Right lobe of liver (tissue), 6 donors: Measurements from ENCODE around the gene SH3TC1. TPM values are rescaled to one million over a fixed set of nuclear protein-coding genes. Genes with fewer than 3 reads are reported as not detected.

Experiments
- ATAC-seq, 4 donors: fragments of 200-7000 bp; cut with Tn5 transposase; one replicate each; pipeline ENCODE4 v1.9.1; 2020; ENCODE audit warnings: mild to moderate bottlenecking in 4 of 4, moderate library complexity in 4 of 4
- DNase-seq, 3 donors: peaks; one replicate each; pipeline ENCODE4 v3.0.0-alpha.2; 2020
- H3K27ac ChIP-seq, 3 donors: fragments of 200-600 bp; one replicate each; pipeline ENCODE4 v1.8.0; 2022
- H3K27me3 ChIP-seq, 2 donors: fragments of 200-600 bp; one replicate each; pipeline ENCODE4 v1.8.0; 2022
- H3K36me3 ChIP-seq, 4 donors: fragments of 200-600 bp; sonication (generic) in 1 of 4; one replicate each; pipeline versions ENCODE4 v1.5.1 to v1.8.0; 2017 to 2022; ENCODE audit warnings: control low read depth in 1 of 4
- H3K4me1 ChIP-seq, 4 donors: fragments of 200-600 bp; sonication (generic) in 1 of 4; one replicate each; pipeline versions ENCODE4 v1.5.1 to v1.8.0; 2017 to 2022; ENCODE audit warnings: control low read depth in 1 of 4
- H3K4me3 ChIP-seq, 3 donors: fragments of 200-600 bp; one replicate each; pipeline ENCODE4 v1.8.0; 2022
- H3K9me3 ChIP-seq, 4 donors: fragments of 200-600 bp; sonication (generic) in 1 of 4; one replicate each; pipeline versions ENCODE4 v1.5.1 to v1.8.0; 2017 to 2022; ENCODE audit warnings: control low read depth in 1 of 4
- POLR2A ChIP-seq: fragments of 450-650 bp; IDR thresholded peaks from one replicate; pipeline ENCODE4 v1.6.1; 2017; ENCODE audit warnings: antibody characterized with exemption, mild to moderate bottlenecking
- WGBS: methylation state at CpG from one replicate; pipeline ENCODE4 v1.1.6; 2018; ENCODE audit warnings: low coverage, low lambda C conversion rate; ENCODE audit not compliant: insufficient coverage; ENCODE audit errors: missing lambda C conversion rate; 5-methylcytosine and 5-hydroxymethylcytosine counted together
- intact Hi-C, 2 donors: fragments of 100-400 bp; cut with DNase I; formaldehyde crosslinking; loops; one replicate each; pipeline versions ENCODE4 v1.11.2 to v1.14.1; 2022
- total RNA-seq, 6 experiments: library from RNA; depleted of rRNA in 2 of 6; stranded (reverse); fragments of >200 nt in 2 of 6; fragmentation: NEBNext Ultra II Directional in 3 of 6; extraction: Animal tissue kit (Norgen Biotek cat#: 25700) in 3 of 6; gene quantifications; one replicate each; pipeline versions ENCODE4 v1.1.0 to v1.2.4, GENCODE V29; 2016 to 2023
- TF ChIP-seq, protein P1 (sequence below), 4 donors: fragments of 200-600 bp in 3 of 4; fragments of 450-650 bp in 1 of 4; IDR thresholded peaks; one replicate each; pipeline versions ENCODE4 v1.5.1 to v1.8.0; 2016 to 2022; ENCODE audit warnings: antibody characterized with exemption in 4 of 4, mild to moderate bottlenecking in 2 of 4
- donor health status: DM: no; HTN: yes; CAD: no.
- donor health status: DM: no; HTN: no; CAD: no.
- donor health status: DM: no; HTN: no; CAD: no.
- donor health status: DM: no; HTN: yes; CAD: no.
- donor health status: DM: no; HTN: yes; CAD: no.

Gene SH3TC1
- total RNA-seq, 6 experiments from 2014 or later, result 13.2 to 48.0 (median 24.9) TPM

DNA sequence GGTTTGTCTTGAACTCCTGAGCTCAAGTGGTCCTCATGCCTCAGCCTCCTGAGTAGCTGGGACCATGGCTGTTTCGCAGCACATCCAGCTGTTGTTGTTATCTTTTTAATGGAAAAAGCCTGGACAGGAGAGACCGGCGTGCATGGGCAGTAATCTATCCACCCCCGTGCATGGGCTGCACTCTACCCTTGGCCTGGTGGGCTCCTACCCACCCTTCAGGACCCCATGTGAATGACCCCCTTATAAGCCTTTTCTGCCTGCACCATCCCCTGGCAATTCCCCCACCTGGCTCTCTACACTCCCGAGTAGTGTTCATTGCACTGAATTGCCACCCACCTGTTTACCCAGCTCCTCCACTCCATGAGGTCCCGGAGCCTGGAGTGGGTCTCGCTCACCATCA, 51.5 kb downstream of the SH3TC1 start:
- H3K27ac ChIP-seq, result no peak overlapping the region
- no peak for TF ChIP-seq POLR2A
- TF ChIP-seq, protein P1, sequence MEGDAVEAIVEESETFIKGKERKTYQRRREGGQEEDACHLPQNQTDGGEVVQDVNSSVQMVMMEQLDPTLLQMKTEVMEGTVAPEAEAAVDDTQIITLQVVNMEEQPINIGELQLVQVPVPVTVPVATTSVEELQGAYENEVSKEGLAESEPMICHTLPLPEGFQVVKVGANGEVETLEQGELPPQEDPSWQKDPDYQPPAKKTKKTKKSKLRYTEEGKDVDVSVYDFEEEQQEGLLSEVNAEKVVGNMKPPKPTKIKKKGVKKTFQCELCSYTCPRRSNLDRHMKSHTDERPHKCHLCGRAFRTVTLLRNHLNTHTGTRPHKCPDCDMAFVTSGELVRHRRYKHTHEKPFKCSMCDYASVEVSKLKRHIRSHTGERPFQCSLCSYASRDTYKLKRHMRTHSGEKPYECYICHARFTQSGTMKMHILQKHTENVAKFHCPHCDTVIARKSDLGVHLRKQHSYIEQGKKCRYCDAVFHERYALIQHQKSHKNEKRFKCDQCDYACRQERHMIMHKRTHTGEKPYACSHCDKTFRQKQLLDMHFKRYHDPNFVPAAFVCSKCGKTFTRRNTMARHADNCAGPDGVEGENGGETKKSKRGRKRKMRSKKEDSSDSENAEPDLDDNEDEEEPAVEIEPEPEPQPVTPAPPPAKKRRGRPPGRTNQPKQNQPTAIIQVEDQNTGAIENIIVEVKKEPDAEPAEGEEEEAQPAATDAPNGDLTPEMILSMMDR (IDR thresholded peaks at IDR 0.05), result no peak
- ATAC-seq (no peak), DNase-seq (no peak)
- no peaks in the 10 kb centered on the region for H3K36me3 ChIP-seq
- H3K4me3 ChIP-seq, result no peak overlapping the region
- intact Hi-C loops, result no loop called here
- H3K4me1 ChIP-seq, result peaks cover 0 to 29% (median 12%) of the 10 kb centered on the region in 4 donors
- no peaks in the 10 kb centered on the region for H3K27me3 ChIP-seq
- 72% methylated on average over 3 of the region's 7 CpGs for WGBS
- H3K9me3 ChIP-seq, result no peaks in the 10 kb centered on the region

DNA sequence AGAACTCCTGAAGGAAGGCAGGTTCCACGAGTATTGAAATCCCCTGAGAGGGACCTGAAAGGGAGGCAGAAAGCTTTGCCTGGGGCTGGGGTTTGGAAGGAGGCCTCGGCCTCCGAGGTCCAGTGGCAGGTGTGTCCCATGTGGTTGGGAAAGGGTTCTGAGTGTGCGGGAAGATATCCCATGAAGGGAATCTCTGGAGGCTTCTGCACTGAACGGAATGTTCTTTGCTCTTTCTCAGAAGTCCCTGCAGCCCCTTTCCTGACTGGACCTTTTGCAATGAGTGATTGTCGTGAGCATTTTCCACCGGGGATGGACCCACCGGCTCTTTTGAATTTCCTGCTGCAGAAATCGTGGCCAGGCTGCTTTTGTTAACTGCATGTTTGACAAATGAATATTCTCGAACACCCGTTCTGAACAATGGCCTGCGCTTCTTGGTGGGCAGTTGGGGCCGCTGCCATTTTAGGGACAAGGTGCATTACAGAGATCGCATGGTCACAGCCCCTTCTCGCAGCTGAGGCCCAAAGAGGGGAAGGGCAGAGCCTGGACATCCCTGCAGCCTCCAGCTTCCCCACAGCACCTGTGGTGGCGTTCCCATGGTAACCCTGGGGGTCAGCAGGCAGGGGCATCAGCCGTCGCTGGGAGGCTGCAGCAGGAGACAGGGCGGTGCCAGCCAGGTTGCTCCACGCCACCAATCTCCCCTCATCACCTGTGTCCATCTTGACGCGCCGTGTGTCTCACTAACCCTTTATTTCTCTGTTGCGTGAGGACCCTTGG, 52.2 kb downstream of the SH3TC1 start:
- H3K36me3 ChIP-seq, result no peaks in the 10 kb centered on the region
- intact Hi-C loops, result no loop called here
- ATAC-seq (no peak), DNase-seq (no peak)
- no peak overlapping the region for H3K4me3 ChIP-seq
- TF ChIP-seq, protein P1 (IDR thresholded peaks at IDR 0.05), result no peak
- no peak for TF ChIP-seq POLR2A
- 79% methylated on average over 13 of the region's 24 CpGs for WGBS
- H3K27me3 ChIP-seq, result no peaks in the 10 kb centered on the region
- no peak overlapping the region for H3K27ac ChIP-seq
- H3K4me1 ChIP-seq, result peaks cover 0 to 23% (median 12%) of the 10 kb centered on the region in 4 donors
- no peaks in the 10 kb centered on the region for H3K9me3 ChIP-seq

DNA sequence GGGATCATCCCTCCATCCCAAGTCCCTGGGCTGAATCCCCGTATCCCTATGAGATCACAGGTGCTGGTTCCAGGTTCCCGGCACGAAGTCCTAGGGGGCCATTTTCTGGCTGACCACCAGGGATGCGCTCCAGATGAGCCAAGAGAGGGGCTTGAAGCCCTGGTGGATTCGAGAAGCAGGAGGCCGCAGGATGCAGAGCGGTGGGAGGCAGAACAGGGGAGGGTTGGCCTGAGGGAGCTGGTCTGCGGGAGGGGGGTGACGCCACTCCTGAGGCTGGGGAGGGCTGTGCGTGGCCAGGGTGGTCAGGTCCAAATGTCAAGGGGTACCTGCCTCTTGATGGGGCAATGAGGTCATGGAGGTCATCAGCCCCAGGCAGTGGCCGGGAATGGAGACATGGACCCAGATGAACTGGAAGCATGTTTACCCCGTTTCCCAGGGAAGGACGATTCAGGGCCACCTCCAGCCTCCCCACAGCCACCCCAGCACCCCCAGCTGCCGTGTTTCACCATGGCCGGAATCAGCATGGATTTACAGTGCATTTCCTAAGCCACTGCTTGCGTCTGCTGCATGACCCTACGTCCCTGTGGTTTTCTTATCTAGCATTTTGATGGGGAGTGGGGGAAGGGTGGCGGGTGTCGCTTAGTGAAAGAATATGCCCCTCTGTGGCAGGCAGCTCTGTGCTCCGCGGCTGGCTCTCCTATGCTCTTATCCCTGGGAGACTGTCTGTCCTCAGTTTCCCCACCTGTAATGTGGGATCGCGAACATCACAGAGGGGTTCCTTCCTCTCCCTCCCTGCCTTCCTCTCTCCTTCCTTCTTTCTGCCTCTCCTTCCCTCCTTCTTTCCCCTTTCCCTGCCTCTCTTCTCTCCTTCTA, 53.4 kb downstream of the SH3TC1 start:
- 45% methylated on average over 5 of the region's 23 CpGs for WGBS
- Histone ChIP-seq H3K27me3 (no peaks in the 10 kb centered on the region), H3K36me3 (no peaks in the 10 kb centered on the region), H3K9me3 (no peaks in the 10 kb centered on the region), H3K4me3 (no peak overlapping the region), H3K27ac (no peak overlapping the region), H3K4me1 (peaks cover 0 to 11% (median 4%) of the 10 kb centered on the region in 4 donors)
- intact Hi-C loops, result no loop called here
- no peak for DNase-seq
- no peak for TF ChIP-seq POLR2A
- TF ChIP-seq, protein P1 (IDR thresholded peaks at IDR 0.05), result no peak
- ATAC-seq, result no peak

DNA sequence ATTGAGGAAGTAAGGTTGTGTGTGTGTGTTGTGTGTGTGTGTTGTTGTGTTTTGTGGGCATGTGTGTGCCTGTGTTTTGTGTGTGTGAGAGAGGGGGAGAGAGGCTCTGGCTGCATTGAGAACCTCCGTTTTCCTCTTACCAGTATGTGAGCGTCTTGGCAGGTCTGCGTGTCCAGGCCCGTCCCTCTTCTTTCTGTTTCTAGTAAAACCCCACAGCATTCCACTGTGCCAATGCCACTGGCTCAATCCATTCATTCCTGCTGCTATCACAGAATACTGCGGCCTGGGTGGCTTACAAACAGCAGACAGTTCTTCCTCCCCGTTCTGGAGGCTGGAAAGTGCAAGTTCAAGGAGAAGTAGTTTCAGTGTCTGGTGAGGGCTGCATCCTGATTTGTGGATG, 55.0 kb downstream of the SH3TC1 start:
- no peak for ATAC-seq
- TF ChIP-seq, protein P1 (IDR thresholded peaks at IDR 0.05), result no peak
- TF ChIP-seq POLR2A, result no peak

More for the DNA sequence above, 55.0 kb downstream of the SH3TC1 start:
- no peaks in the 10 kb centered on the region for H3K4me1 ChIP-seq
- no peaks in the 10 kb centered on the region for H3K9me3 ChIP-seq
- H3K27ac ChIP-seq, result no peak overlapping the region
- H3K4me3 ChIP-seq, result no peak overlapping the region
- H3K27me3 ChIP-seq, result no peaks in the 10 kb centered on the region
- intact Hi-C loops, result no loop called here
- DNase-seq, result no peak
- WGBS, result 95% methylated on average over 3 of the region's 6 CpGs
- no peaks in the 10 kb centered on the region for H3K36me3 ChIP-seq
